HG03571 (cell line): ENCODE data around the gene NPTXR.

ENCODE experiments used
- ATAC-seq: cut with Tn5 transposase; IDR thresholded peaks from one replicate; pipeline ENCODE4 v1.9.1; 2021; ENCODE audit not compliant: unreplicated experiment

NPTXR gene

GRCh38 chr22:38843657-38844314 lies at the start of gene NPTXR:
NPTXR (minus strand) TSS chr22:38844028.
- ATAC-seq, result no peak

GRCh38 chr22:38891256-38891655 lies 47.4 kb upstream of the NPTXR start:
- no peak for ATAC-seq

- no peak for ATAC-seq
These were observed 46.5 kb upstream of the NPTXR start for GRCh38 chr22:38890377-38890776.

DNA sequence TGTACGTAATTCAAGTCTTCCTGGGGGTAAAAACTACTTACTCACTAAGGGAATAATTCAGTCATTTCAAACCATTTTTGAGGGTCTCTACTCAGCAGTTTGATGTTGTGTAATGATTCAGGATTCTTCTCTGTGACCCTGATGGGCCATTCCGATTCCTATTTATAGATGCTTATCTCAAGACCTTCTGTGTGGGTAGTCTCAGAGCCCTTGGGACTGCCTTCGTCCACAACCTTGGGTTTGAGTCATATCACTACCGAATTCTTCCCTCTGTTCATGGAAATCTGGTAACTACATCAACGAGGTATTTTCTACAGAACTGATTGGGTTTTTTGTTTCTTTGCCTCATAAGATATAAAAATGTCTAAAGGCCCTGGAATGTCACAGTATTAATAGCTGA lies 42.5 kb upstream of the NPTXR start:
- ATAC-seq, result no peak

DNA sequence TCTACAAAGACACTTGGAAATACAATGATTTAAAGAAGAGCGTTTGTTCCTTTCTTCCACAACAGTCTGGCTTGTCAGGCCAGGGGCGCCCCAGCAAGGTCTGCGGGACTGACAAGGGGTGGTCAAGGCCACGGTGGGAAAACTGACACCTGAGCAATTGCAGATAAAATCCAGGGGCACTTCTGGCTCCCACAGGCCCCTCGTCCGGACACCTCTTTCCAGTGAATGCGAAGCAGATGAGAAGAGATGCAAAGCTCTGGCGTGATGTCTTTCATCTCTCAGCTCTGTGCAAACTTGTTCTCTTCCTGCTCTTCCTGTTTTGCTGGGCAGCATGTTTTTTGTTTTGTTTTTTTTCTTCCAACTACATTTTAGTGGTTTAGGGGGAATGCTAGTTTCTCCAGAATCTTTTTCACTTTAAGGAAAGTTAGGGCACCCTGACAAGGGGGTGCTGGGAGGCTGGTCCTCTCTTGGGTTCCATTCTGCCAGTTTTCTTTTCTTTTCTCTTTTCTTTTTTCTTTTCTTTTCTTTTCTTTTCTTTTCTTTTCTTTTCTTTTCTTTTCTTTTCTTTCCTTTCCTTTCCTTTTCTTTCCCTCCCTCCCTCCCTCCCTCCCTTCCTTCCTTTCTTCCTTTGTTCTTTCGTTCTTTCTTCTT lies 39.3 kb upstream of the NPTXR start:
- ATAC-seq, result no peak

GRCh38 chr22:38881997-38882879 lies 38.4 kb upstream of the NPTXR start:
- ATAC-seq, result no peak

DNA sequence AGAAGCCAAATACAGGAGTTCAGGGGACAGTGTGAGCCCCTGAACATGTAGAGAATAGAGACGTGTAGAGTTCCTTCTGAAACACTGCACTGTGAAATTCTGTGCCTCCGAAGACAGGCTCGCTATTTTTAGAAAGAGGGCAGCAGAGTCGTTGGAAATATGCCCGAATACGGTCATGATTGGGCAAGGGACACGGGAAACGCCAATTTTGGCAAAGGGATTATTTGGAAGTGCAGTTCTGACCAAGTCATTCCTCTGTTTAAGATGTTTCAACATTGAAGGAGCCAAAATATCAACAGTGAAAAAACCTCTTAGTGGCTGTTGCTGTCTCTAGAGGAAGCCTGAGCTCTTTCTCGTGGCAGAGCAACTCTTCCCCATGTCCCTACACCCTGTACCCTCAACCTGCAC lies 37.6 kb upstream of the NPTXR start:
- no peak for ATAC-seq

DNA sequence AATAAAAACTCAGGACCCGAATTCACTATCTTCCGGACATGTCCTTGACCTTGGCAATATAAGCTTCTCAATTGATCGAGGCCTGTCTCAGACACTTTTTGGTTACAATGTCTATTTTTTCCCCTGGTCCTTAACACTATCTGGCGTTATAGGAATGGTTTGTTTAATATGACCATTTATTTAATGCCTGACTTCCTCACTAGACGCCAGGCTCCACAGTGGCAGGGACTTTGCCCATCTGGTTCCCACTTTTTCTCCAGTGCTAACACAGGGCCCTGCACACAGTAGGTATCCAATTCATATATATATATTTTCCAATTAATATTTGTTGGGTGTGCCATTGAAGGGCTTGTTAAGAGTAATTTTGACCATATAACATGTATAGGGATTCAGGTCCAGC lies 36.1 kb upstream of the NPTXR start:
- no peak for ATAC-seq

- no peak for ATAC-seq
These were observed 35.4 kb upstream of the NPTXR start for GRCh38 chr22:38879108-38879729.

DNA sequence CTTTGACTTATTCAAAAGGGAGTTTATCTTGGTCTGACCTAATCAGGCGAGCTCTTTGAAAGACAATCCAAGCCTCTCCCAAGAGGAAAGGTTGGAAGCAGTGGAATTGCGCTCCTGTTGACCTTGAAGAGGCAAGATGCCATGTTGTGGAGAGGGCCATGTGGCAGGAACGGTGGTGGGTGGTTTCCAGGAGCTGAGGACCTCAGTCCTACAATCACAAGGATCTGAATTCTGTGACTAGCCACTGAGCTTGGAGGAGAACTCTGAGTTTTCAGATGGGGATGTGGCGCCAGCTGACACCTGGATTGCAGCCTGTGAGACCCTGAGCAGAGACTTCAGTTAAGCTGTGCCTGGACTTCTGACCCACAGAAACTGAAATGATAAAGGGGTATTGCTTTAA lies 34.2 kb upstream of the NPTXR start:
- ATAC-seq, result no peak

DNA sequence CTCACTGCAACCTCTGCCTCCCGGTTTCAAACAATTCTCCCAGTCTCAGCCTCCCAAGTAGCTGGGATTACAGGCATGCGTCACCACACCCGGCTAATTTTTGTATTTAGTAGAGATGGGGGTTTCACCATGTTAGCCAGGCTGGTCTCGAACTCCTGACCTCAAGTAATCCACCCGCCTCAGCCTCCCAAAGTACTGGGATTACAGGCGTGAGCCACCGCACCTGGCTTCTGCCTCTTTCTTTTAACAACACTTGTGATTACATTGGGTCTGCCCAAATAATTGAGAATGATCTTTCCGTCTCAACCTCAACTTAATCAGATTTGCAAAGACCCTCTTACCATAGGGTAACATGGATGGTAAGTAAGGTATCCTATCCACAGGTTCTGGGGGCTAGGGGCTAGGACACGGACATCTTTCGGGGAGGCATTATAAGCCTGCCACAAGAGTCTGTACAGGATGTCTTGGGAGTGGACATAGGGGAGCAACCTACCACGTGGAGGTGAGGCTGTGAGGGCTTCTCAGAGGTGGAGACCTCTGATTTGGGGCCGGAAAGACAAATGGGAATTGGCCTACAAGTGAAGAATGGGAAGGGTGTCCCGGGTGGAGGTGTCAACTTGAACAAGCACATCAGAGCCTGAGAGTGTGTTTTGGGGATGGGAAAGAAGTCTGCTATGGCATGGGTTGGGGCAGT lies 30.8 kb upstream of the NPTXR start:
- no peak for ATAC-seq

DNA sequence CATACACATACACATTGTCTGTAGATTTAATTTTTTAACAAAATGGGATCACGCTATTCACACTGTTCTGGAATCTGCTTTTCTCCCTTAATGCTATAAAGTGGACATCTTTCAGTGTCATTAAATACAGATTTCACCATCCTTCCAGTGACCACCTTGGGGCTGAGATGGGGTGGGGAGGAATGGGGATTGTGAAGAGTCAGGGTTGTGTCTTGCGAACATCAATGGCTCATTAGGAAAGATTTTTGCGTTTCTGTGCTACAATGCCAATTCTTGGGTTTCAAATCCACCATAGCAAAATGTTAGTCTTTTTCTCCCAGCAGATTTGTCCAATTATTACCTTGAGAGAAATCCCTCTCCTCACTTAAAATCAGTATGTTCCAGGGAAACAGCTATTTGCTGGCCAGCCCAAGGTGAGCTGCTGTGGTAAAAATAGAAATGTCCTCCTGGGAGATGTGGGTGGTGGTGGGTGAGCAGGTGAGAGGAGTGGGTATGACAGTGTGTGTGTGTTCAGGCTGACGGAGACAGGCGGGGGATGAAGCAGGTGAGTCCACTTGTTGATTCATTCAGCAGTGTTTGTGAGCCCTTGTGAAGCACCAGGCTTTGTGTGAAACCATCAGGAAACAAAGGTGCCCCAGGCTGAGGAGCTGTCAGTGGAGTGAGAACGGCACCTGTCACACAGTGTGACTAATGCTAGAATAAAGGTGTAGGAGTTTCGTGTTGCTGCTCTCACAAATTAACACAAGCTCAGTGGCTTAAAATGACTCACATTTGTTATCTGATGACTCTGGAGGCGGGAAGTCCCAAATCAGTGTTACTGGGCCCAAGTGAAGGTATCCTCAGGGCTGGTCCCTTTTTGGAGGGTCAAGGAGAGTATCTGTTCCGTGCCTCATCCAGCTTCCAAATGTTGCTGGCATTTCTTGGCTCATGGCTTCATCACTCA lies 29.9 kb upstream of the NPTXR start:
- no peak for ATAC-seq

GRCh38 chr22:38872831-38873248 lies 29.0 kb upstream of the NPTXR start:
- no peak for ATAC-seq

- ATAC-seq, result peak; percentile 60
These were observed 28.5 kb upstream of the NPTXR start, which contains the start of gene CBX6 for GRCh38 chr22:38872172-38872830. CBX6 (minus strand) TSS chr22:38872216; CDS start chr22:38872190, 26 bp downstream.

DNA sequence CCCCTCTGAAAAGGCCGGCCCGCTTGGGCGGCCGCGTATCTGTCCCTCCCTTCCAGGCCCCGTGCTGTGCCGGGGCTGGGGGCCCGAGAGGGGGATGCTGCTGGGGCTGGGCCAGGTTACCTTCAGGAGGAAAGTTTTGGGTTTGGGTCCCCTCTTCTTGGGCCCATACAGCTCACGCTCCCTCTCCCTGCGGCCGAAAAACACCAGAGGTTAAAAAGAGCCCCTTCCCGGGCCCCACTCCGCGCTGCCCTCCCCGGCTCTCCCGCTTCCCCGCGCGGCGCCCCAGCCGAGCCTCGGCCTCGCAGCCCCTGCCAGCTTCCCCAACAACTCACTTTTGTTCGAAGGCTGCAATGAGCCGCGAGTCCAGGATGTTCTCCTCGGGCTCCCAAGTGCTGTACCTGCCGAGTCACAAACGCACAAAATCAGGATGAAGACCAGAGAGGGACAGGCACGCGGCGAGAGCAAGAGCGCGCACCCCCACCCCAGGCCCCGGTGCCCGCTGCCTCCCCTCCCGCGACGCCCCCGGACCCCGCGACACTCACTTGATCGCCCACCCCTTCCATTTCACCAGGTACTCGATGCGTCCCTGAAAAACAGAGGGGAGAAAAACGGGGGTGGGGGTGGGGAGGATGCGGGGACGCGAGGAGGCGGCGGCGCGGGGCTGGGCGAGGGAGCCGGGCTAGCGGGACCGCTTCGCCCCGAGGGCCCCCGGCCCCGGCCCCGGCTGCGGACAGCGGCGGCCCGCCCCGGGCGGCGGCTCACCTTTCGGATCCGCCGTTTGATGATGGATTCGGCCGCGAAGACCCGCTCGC lies 27.7 kb upstream of the NPTXR start:
- ATAC-seq, result peak; percentile 14

DNA sequence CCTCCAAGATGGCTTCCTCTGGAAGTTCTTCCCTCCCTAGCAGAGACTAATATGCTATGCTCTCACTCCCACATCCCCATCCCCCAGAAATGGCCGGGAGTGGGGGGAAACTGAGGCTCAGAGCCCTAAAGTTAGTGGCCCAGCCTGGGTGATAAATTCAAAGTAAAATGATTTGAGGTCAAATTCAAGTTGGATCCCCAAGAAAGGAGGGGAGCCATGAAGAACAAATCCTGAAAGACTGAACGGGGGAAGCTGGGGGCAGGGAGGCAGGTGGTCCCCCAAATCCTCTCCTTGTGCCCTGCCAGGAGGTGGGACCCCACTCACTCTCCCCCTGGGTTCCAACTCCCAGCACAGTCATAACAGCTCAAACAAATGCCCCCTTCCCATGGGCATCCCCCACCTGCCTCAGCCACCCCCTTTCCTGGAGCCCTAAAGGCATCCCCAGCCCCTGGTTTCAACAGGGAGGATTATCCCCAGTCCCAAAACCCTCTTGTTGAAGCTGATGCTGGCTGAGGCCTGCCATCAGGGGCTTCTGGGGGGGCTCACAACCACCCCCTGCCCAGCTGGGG lies 27.0 kb upstream of the NPTXR start:
- ATAC-seq, result no peak

DNA sequence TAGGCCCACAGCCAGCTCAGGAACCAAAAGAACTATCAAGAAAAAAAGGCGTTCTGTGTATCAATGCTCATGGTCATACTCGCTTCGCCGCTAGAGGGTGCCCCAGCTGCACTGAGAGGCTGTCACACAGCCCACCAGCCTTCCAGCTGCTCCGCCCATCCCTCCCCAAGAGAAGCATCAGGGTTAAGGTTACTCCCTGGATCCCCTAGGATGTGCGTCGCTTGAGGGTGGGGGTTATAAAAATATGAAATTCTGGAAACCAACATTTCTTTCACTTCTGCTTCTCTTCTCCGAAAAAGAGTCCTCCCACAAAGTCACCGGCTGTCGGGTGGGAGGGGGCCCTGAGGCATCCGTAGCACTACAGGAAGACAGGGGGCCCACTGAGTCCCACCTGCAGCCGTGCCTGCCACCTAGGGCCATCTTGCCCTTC lies 26.5 kb upstream of the NPTXR start:
- no peak for ATAC-seq

- ATAC-seq, result no peak
These were observed 25.8 kb upstream of the NPTXR start for GRCh38 chr22:38869663-38870062.
